GM13976 (cell line): ENCODE measurements around the gene ADA.
"Not testable (repeated sequence)": the region's sequence is repeated elsewhere in the genome, so short reads cannot be mapped to it uniquely, and the experiment has no call there.

Experiments used
- DNase-seq: peaks from one replicate; pipeline ENCODE4 v3.0.0; 2012; ENCODE audit warnings: low spot score
- CTCF ChIP-seq: IDR thresholded peaks from 2 replicates; pipeline ENCODE4 v1.5.1; 2012; ENCODE audit warnings: borderline replicate concordance, mild to moderate bottlenecking; ENCODE audit not compliant: insufficient read depth; ENCODE audit errors: extremely low read depth, missing control alignments, control extremely low read depth
- in situ Hi-C: fragments of 300-500 bp; cut with MboI; formaldehyde crosslinking; loops from one replicate; pipeline ENCODE4 v1.12.0; 2022; ENCODE audit warnings: low sequenced_read_pairs, mixed read lengths, inconsistent platforms; ENCODE audit not compliant: unreplicated experiment

The ADA gene

GRCh38 chr20:44658810-44659209 lies 7.3 kb upstream of the ADA start:
- no peak for DNase-seq
- TF ChIP-seq CTCF: no peak
- in situ Hi-C loops: no loop called here

- TF ChIP-seq CTCF: no peak
- DNase-seq: no peak
Observed at GRCh38 chr20:44657875-44658274, 6.4 kb upstream of the ADA start.

GRCh38 chr20:44656448-44656847 lies 4.9 kb upstream of the ADA start:
- DNase-seq: no peak
- in situ Hi-C loops: no loop called here
- TF ChIP-seq CTCF: no peak

More at GRCh38 chr20:44657875-44658274, 6.4 kb upstream of the ADA start:
- in situ Hi-C loops: no loop called here

GRCh38 chr20:44654210-44654609 lies 2.7 kb upstream of the ADA start:
- DNase-seq, in situ Hi-C loops: not testable (repeated sequence)

GRCh38 chr20:44653546-44653945 lies 2.0 kb upstream of the ADA start:
- TF ChIP-seq CTCF: no peak
- in situ Hi-C loops: no loop called here
- no peak for DNase-seq

- in situ Hi-C loops: no loop called here
- TF ChIP-seq CTCF: no peak
- DNase-seq: no peak
Observed at GRCh38 chr20:44651434-44651683, 140 bp downstream of the ADA start.

GRCh38 chr20:44650771-44651433 lies 597 bp downstream of the ADA start:
- no peak for TF ChIP-seq CTCF
- in situ Hi-C loops: no loop called here
- DNase-seq: no peak
